H7 (cell line): Measurements from ENCODE around the gene NOL8. TPM values are rescaled to one million over a fixed set of nuclear protein-coding genes. Genes with fewer than 3 reads are reported as not detected.

Experiments used
- DNase-seq: peaks from one replicate; pipeline ENCODE4 v3.0.0; 2012
- H3K27me3 ChIP-seq: 2 replicates; pipeline ENCODE4 v1.6.0; 2011; ENCODE audit warnings: mild to moderate bottlenecking, low read length; ENCODE audit not compliant: control insufficient read depth, insufficient read depth
- H3K36me3 ChIP-seq: replicated peaks from 2 replicates; pipeline ENCODE4 v1.5.1; 2011; ENCODE audit warnings: low read length; ENCODE audit not compliant: control insufficient read depth, insufficient read depth
- H3K4me3 ChIP-seq: 2 replicates; pipeline ENCODE4 v1.5.1; 2011; ENCODE audit warnings: low read depth, mild to moderate bottlenecking, control low read depth, low read length, moderate library complexity; ENCODE audit not compliant: insufficient read depth
- total RNA-seq: library from RNA; depleted of rRNA; stranded (reverse); fragments of >200 nt; shearing (Covaris generic); gene quantifications from 2 replicates; pipeline ENCODE4 v1.2.3, GENCODE V29; 2014

Gene NOL8
- total RNA-seq, 1 experiment from 2014 or later: 7.9 TPM

GRCh38 chr9:92328225-92328624 is 3.1 kb upstream of the NOL8 start:
- peak; percentile 26 for DNase-seq
- Histone ChIP-seq H3K4me3 (no peak overlapping the region), H3K36me3 (no peaks in the 10 kb centered on the region), H3K27me3 (no peaks in the 10 kb centered on the region)

GRCh38 chr9:92327283-92327850 is 2.2 kb upstream of the NOL8 start:
- H3K27me3 ChIP-seq: no peaks in the 10 kb centered on the region
- no peak for DNase-seq
- peaks cover 2% of the 10 kb centered on the region for H3K36me3 ChIP-seq
- H3K4me3 ChIP-seq: no peak overlapping the region

GRCh38 chr9:92325991-92326500 is 896 bp upstream of the NOL8 start:
- peaks cover 2% of the 10 kb centered on the region for H3K36me3 ChIP-seq
- H3K27me3 ChIP-seq: no peaks in the 10 kb centered on the region
- H3K4me3 ChIP-seq: peak overlapping the region; percentile 88
- DNase-seq: no peak

- Histone ChIP-seq H3K27me3 (no peaks in the 10 kb centered on the region), H3K36me3 (peaks cover 4% of the 10 kb centered on the region), H3K4me3 (peak overlapping the region; percentile 88)
- DNase-seq: no peak
Measured at GRCh38 chr9:92324889-92325268, 271 bp downstream of the NOL8 start.

GRCh38 chr9:92324431-92324830 is 719 bp downstream of the NOL8 start:
- no peak for DNase-seq
- peaks cover 6% of the 10 kb centered on the region for H3K36me3 ChIP-seq
- no peaks in the 10 kb centered on the region for H3K27me3 ChIP-seq
- peak overlapping the region; percentile 88 for H3K4me3 ChIP-seq

GRCh38 chr9:92315456-92315855 is 9.7 kb downstream of the NOL8 start:
- Histone ChIP-seq H3K36me3 (peaks cover 21% of the 10 kb centered on the region), H3K4me3 (no peak overlapping the region), H3K27me3 (no peaks in the 10 kb centered on the region)
- DNase-seq: no peak

GRCh38 chr9:92313624-92314012 is 11.5 kb downstream of the NOL8 start:
- Histone ChIP-seq H3K4me3 (no peak overlapping the region), H3K27me3 (no peaks in the 10 kb centered on the region), H3K36me3 (peaks cover 24% of the 10 kb centered on the region)
- no peak for DNase-seq

GRCh38 chr9:92312887-92313623 is 12.1 kb downstream of the NOL8 start:
- Histone ChIP-seq H3K36me3 (peaks cover 29% of the 10 kb centered on the region), H3K4me3 (no peak overlapping the region), H3K27me3 (no peaks in the 10 kb centered on the region)
- no peak for DNase-seq

- DNase-seq: no peak
- Histone ChIP-seq H3K36me3 (peaks cover 29% of the 10 kb centered on the region), H3K4me3 (no peak overlapping the region), H3K27me3 (no peaks in the 10 kb centered on the region)
Measured at GRCh38 chr9:92310562-92310961, 14.6 kb downstream of the NOL8 start.

- H3K4me3 ChIP-seq: no peak overlapping the region
- DNase-seq: no peak
- peaks cover 35% of the 10 kb centered on the region for H3K36me3 ChIP-seq
- no peaks in the 10 kb centered on the region for H3K27me3 ChIP-seq
Measured at GRCh38 chr9:92308893-92309292, 16.3 kb downstream of the NOL8 start.

GRCh38 chr9:92300936-92301335 is 24.2 kb downstream of the NOL8 start:
- H3K36me3 ChIP-seq: peaks cover 27% of the 10 kb centered on the region
- no peaks in the 10 kb centered on the region for H3K27me3 ChIP-seq
- no peak for DNase-seq
- H3K4me3 ChIP-seq: no peak overlapping the region

- DNase-seq: no peak
- H3K27me3 ChIP-seq: no peaks in the 10 kb centered on the region
- no peak overlapping the region for H3K4me3 ChIP-seq
- peaks cover 21% of the 10 kb centered on the region for H3K36me3 ChIP-seq
Measured at GRCh38 chr9:92299116-92299515, 26.0 kb downstream of the NOL8 start.

- H3K36me3 ChIP-seq: peaks cover 19% of the 10 kb centered on the region
- DNase-seq: no peak
Measured at GRCh38 chr9:92298036-92298435, 27.1 kb downstream of the NOL8 start.

GRCh38 chr9:92297611-92298010 is 27.5 kb downstream of the NOL8 start:
- peaks cover 19% of the 10 kb centered on the region for H3K36me3 ChIP-seq
- DNase-seq: no peak
- H3K27me3 ChIP-seq: no peaks in the 10 kb centered on the region
- no peak overlapping the region for H3K4me3 ChIP-seq

More at GRCh38 chr9:92298036-92298435, 27.1 kb downstream of the NOL8 start:
- Histone ChIP-seq H3K4me3 (no peak overlapping the region), H3K27me3 (no peaks in the 10 kb centered on the region)

GRCh38 chr9:92295827-92296258 is 29.3 kb downstream of the NOL8 start:
- Histone ChIP-seq H3K27me3 (no peaks in the 10 kb centered on the region), H3K4me3 (no peak overlapping the region), H3K36me3 (peaks cover 14% of the 10 kb centered on the region)
- peak; percentile 5 for DNase-seq
